Testis (tissue), 3 donors: ENCODE data around the gene FBXO31. TPM values are rescaled to one million over a fixed set of nuclear protein-coding genes. Genes with fewer than 3 reads are reported as not detected.
A peak's percentile ranks its signal among the peaks of the same experiment; 100 is the strongest.

Source experiments
- DNase-seq: peaks from one replicate; pipeline ENCODE4 v3.0.0-alpha.2; 2019
- H3K27ac ChIP-seq, 2 donors: fragments of 200-600 bp; sonication (generic); one replicate each; pipeline ENCODE4 v1.5.1; 2019
- H3K27me3 ChIP-seq: fragments of 200-600 bp; sonication (generic); one replicate; pipeline ENCODE4 v1.5.1; 2019
- H3K36me3 ChIP-seq: fragments of 200-600 bp; sonication (generic); one replicate; pipeline ENCODE4 v1.5.1; 2017; ENCODE audit warnings: low read depth; ENCODE audit errors: missing control alignments
- H3K4me1 ChIP-seq: fragments of 200-600 bp; sonication (generic); one replicate; pipeline ENCODE4 v1.5.1; 2019
- H3K4me3 ChIP-seq, 2 donors: fragments of 200-600 bp; sonication (generic); one replicate each; pipeline ENCODE4 v1.5.1; 2017 to 2019
- H3K9me3 ChIP-seq: fragments of 200-600 bp; sonication (generic); one replicate; pipeline ENCODE4 v1.5.1; 2017
- POLR2A ChIP-seq: fragments of 450-650 bp; IDR thresholded peaks from one replicate; pipeline ENCODE4 v1.6.1; 2017; ENCODE audit warnings: antibody characterized with exemption, mild to moderate bottlenecking, moderate library complexity
- WGBS, 2 donors: methylation state at CpG; one replicate each; pipeline ENCODE4 v1.1.5; 2018; 5-methylcytosine and 5-hydroxymethylcytosine counted together
- intact Hi-C: fragments of 100-400 bp; cut with DNase I; formaldehyde crosslinking; loops from one replicate; pipeline ENCODE4 v1.15.1; 2023; ENCODE audit warnings: low total_unique reads
- polyA plus RNA-seq: library from polyadenylated mRNA; stranded (reverse); fragments of 350-450 nt; fragmentation: Illumina TruSeq; extraction: RNeasy Lipid Tissue Mini Kit (QIAGEN cat#74804); gene quantifications from one replicate; pipeline ENCODE4 v1.2.3, GENCODE V29; 2014; ENCODE audit warnings: low read depth, low replicate concordance; ENCODE audit not compliant: insufficient read depth
- total RNA-seq, 2 donors: library from RNA; depleted of rRNA; stranded (reverse); fragments of >200 nt; gene quantifications; one replicate each; pipeline ENCODE4 v1.2.3, GENCODE V29; 2016
- TF ChIP-seq, protein P1 (sequence below), 3 experiments: fragments of 450-650 bp in 2 of 3; fragments of 200-600 bp in 1 of 3; sonication (generic) in 1 of 3; IDR thresholded peaks; one replicate each; pipeline ENCODE4 v1.5.1; 2016 to 2019; ENCODE audit warnings: antibody characterized with exemption in 3 of 3, mild to moderate bottlenecking in 2 of 3, moderate library complexity in 1 of 3

FBXO31 gene
- total and polyA plus RNA-seq, 3 donors from 2014 or later, result 73.9 to 215 (median 115) TPM

DNA sequence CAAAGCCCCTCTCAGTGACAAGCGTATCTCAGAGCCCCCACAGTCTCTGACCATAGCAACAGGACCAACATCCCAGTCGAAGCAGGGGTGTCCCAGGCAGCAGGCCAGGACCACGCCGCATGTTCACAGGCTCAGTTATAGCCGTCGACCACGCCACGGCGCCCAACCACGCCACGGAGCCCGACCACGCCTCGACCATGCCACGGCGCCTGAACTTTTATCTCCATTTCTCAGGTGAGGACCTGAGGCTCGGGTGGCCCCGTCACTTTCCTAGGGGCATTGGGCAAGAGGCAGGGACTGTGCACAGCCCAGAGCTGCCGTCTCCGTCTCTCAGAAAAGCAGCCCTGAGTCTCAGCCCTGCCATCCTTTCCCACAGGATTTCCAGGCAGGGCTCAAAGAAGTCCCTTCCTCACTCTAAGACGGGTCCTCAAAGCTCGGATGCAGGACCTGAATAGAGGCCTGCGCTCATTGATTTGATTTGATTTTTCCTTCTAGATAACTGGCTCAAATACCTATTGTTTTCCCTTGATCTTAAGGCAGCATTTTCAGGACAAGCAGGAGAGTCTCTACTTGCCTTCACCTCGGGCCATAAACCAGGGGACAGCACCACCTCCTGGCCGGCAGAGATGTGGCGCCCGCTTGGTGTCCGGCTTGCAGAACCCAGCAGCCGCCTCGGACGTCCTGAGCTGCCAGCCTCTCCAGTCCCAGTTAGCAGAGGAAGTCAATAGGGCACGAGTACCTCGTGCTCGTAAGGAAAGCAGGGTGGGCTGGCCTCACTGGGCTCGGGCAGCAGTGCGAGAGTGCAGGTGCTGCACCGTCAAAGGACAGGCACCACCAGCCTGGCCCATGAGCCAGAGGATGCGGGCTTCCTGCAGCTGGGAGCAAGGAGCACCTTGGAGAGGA lies 105.1 kb downstream of the FBXO31 start:
- H3K9me3 ChIP-seq, result no peaks in the 10 kb centered on the region
- H3K4me1 ChIP-seq, result no peaks in the 10 kb centered on the region
- DNase-seq, result peak; percentile 87
- no peaks in the 10 kb centered on the region for H3K36me3 ChIP-seq
- no peaks in the 10 kb centered on the region for H3K27me3 ChIP-seq
- WGBS, 2 donors, result 57 to 70% methylated on average over 37 to 38 of the region's 38 CpGs
- TF ChIP-seq, protein P1, sequence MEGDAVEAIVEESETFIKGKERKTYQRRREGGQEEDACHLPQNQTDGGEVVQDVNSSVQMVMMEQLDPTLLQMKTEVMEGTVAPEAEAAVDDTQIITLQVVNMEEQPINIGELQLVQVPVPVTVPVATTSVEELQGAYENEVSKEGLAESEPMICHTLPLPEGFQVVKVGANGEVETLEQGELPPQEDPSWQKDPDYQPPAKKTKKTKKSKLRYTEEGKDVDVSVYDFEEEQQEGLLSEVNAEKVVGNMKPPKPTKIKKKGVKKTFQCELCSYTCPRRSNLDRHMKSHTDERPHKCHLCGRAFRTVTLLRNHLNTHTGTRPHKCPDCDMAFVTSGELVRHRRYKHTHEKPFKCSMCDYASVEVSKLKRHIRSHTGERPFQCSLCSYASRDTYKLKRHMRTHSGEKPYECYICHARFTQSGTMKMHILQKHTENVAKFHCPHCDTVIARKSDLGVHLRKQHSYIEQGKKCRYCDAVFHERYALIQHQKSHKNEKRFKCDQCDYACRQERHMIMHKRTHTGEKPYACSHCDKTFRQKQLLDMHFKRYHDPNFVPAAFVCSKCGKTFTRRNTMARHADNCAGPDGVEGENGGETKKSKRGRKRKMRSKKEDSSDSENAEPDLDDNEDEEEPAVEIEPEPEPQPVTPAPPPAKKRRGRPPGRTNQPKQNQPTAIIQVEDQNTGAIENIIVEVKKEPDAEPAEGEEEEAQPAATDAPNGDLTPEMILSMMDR (IDR thresholded peaks at IDR 0.05), result peak; percentile 80 to 92 (median 91)
- TF ChIP-seq POLR2A, result no peak
- H3K27ac ChIP-seq, result no peak overlapping the region
- intact Hi-C loops, result loop anchor here (5.0 kb wide), 1 partner anchor 716 kb away; no protein-coding TSS in a partner anchor
- no peak overlapping the region for H3K4me3 ChIP-seq

Other genes starting within 250 kb of the FBXO31 start
- gene C16orf95, start 66.4 kb downstream of the FBXO31 start, total RNA-seq, result 10 to 100 TPM; 53.1 to 71.9 TPM
- gene C16orf95, start 66.4 kb downstream of the FBXO31 start, polyA plus RNA-seq, result 203 TPM
- gene MAP1LC3B, start 8.6 kb upstream of the FBXO31 start, total RNA-seq, result 10 to 100 TPM; 69.1 to 73.1 TPM
- 114 TPM for gene MAP1LC3B, start 8.6 kb upstream of the FBXO31 start, polyA plus RNA-seq
- 10 to 100 TPM; 82.3 to 94.0 TPM for gene ZCCHC14, start 109.2 kb upstream of the FBXO31 start, total RNA-seq
- gene ZCCHC14, start 109.2 kb upstream of the FBXO31 start, polyA plus RNA-seq, result 130 TPM
- gene JPH3, start 218.7 kb upstream of the FBXO31 start, total RNA-seq, result 1 to 10 TPM; 8.3 to 8.7 TPM
- gene JPH3, start 218.7 kb upstream of the FBXO31 start, polyA plus RNA-seq, result 3.2 TPM